ENCODE data around the gene COL23A1.

Gene COL23A1

GRCh38 chr5:178227929-178228328 lies 362.3 kb downstream of the COL23A1 start:
- no peak for FAIRE-seq
- DNase-seq (ENCODE audit: insufficient read length, low spot score) = no peak

GRCh38 chr5:178227138-178227659 lies 363.0 kb downstream of the COL23A1 start:
- FAIRE-seq (no peak), DNase-seq (ENCODE audit: insufficient read length, low spot score) (no peak)

GRCh38 chr5:178225174-178225573 lies 365.0 kb downstream of the COL23A1 start:
- FAIRE-seq = no peak

GRCh38 chr5:178224403-178224802 lies 365.8 kb downstream of the COL23A1 start:
- FAIRE-seq = no peak
- no peak for DNase-seq (ENCODE audit: insufficient read length, low spot score)

More at GRCh38 chr5:178225174-178225573, 365.0 kb downstream of the COL23A1 start:
- no peak for DNase-seq (ENCODE audit: insufficient read length, low spot score)

GRCh38 chr5:178223828-178224335 lies 366.3 kb downstream of the COL23A1 start:
- no peak for DNase-seq (ENCODE audit: insufficient read length, low spot score)

GRCh38 chr5:178223196-178223773 lies 366.9 kb downstream of the COL23A1 start:
- no peak for DNase-seq (ENCODE audit: insufficient read length, low spot score)
- FAIRE-seq = no peak

More at GRCh38 chr5:178223828-178224335, 366.3 kb downstream of the COL23A1 start:
- no peak for FAIRE-seq

- no peak for FAIRE-seq
- DNase-seq (ENCODE audit: insufficient read length, low spot score) = no peak
Measured at GRCh38 chr5:178222292-178222691, 367.9 kb downstream of the COL23A1 start.

- DNase-seq (ENCODE audit: insufficient read length, low spot score) (no peak), FAIRE-seq (no peak)
Measured at GRCh38 chr5:178221853-178222252, 368.3 kb downstream of the COL23A1 start.

- DNase-seq (ENCODE audit: insufficient read length, low spot score) = no peak
Measured at GRCh38 chr5:178221282-178221681, 368.9 kb downstream of the COL23A1 start.

GRCh38 chr5:178218827-178219226 lies 371.4 kb downstream of the COL23A1 start:
- FAIRE-seq (no peak), DNase-seq (ENCODE audit: insufficient read length, low spot score) (no peak)

More at GRCh38 chr5:178221282-178221681, 368.9 kb downstream of the COL23A1 start:
- FAIRE-seq = no peak

GRCh38 chr5:178218237-178218776 lies 371.9 kb downstream of the COL23A1 start:
- DNase-seq (ENCODE audit: insufficient read length, low spot score) (no peak), FAIRE-seq (no peak)

- FAIRE-seq = no peak
Measured at GRCh38 chr5:178216779-178217178, 373.4 kb downstream of the COL23A1 start.

GRCh38 chr5:178216088-178216534 lies 374.1 kb downstream of the COL23A1 start:
- FAIRE-seq = no peak
- no peak for DNase-seq (ENCODE audit: insufficient read length, low spot score)

More at GRCh38 chr5:178216779-178217178, 373.4 kb downstream of the COL23A1 start:
- no peak for DNase-seq (ENCODE audit: insufficient read length, low spot score)

- FAIRE-seq = no peak
- no peak for DNase-seq (ENCODE audit: insufficient read length, low spot score)
Measured at GRCh38 chr5:178215280-178216002, 374.8 kb downstream of the COL23A1 start.

GRCh38 chr5:178214160-178214803 lies 375.9 kb downstream of the COL23A1 start:
- DNase-seq (ENCODE audit: insufficient read length, low spot score) (no peak), FAIRE-seq (no peak)

GRCh38 chr5:178213748-178214151 lies 376.4 kb downstream of the COL23A1 start:
- no peak for FAIRE-seq
- no peak for DNase-seq (ENCODE audit: insufficient read length, low spot score)

- no peak for DNase-seq (ENCODE audit: insufficient read length, low spot score)
- FAIRE-seq = no peak
Measured at GRCh38 chr5:178213003-178213461, 377.2 kb downstream of the COL23A1 start.

GRCh38 chr5:178212241-178213002 lies 377.8 kb downstream of the COL23A1 start:
- DNase-seq (ENCODE audit: insufficient read length, low spot score) (no peak), FAIRE-seq (no peak)

- DNase-seq (ENCODE audit: insufficient read length, low spot score) (no peak), FAIRE-seq (no peak)
Measured at GRCh38 chr5:178211095-178212048, 378.8 kb downstream of the COL23A1 start.
